Measurements from ENCODE around the gene ZNF236. TPM values are rescaled to one million over a fixed set of nuclear protein-coding genes. Genes with fewer than 3 reads are reported as not detected.

Gene ZNF236
- total RNA-seq, 4 donors from 2014 or later: 15.6 to 28.0 (median 20.6) TPM

GRCh38 chr18:76821356-76821874 is 942 bp upstream of the ZNF236 start:
- WGBS, 2 donors: 1 to 2% methylated on average over 12 of the region's 12 CpGs
- Histone ChIP-seq H3K27me3 (no peaks in the 10 kb centered on the region), H3K4me3 (replicated peaks in 1 of 3) (peak overlapping the region; percentile 59 to 98 (median 96)), H3K9me3 (no peaks in the 10 kb centered on the region), H3K36me3 (no peaks in the 10 kb centered on the region), H3K27ac (peak overlapping the region; percentile 91 to 97 (median 95)), H3K4me1 (peaks cover 11 to 13% of the 10 kb centered on the region in 2 donors)
- no peak for TF ChIP-seq CTCF (IDR thresholded peaks at IDR 0.05)
- TF ChIP-seq POLR2A (IDR thresholded peaks at IDR 0.05): no peak
- no peak for DNase-seq
- intact Hi-C loops (cut with DNase I): no loop called here

- DNase-seq: peak; percentile 56 to 59
- intact Hi-C loops (cut with DNase I): no loop called here
- Histone ChIP-seq H3K9me3 (no peaks in the 10 kb centered on the region), H3K27me3 (no peaks in the 10 kb centered on the region), H3K4me1 (peaks cover 11 to 13% of the 10 kb centered on the region in 2 donors), H3K36me3 (no peaks in the 10 kb centered on the region), H3K27ac (peak overlapping the region; percentile 91 to 97 (median 95)), H3K4me3 (replicated peaks in 1 of 3) (peak overlapping the region; percentile 59 to 98 (median 96))
- no peak for TF ChIP-seq CTCF (IDR thresholded peaks at IDR 0.05)
- peak; percentile 15 to 53 for TF ChIP-seq POLR2A (IDR thresholded peaks at IDR 0.05)
- WGBS, 2 donors: 0 to 1% methylated on average over 8 to 18 of the region's 88 CpGs
These were observed 367 bp upstream of the ZNF236 start for GRCh38 chr18:76821875-76822505.

- Histone ChIP-seq H3K9me3 (no peaks in the 10 kb centered on the region), H3K27ac (peak overlapping the region; percentile 70 to 87 (median 77)), H3K4me3 (replicated peaks in 1 of 3) (peak overlapping the region; percentile 3 to 61 (median 55)), H3K4me1 (peaks cover 11 to 13% of the 10 kb centered on the region in 2 donors), H3K36me3 (no peaks in the 10 kb centered on the region), H3K27me3 (no peaks in the 10 kb centered on the region)
- intact Hi-C loops (cut with DNase I): no loop called here
- 7 to 19% methylated on average over 7 to 13 of the region's 26 CpGs for WGBS, 2 donors
- DNase-seq: no peak
- TF ChIP-seq POLR2A (IDR thresholded peaks at IDR 0.05): no peak
- no peak for TF ChIP-seq CTCF (IDR thresholded peaks at IDR 0.05)
These were observed 793 bp downstream of the ZNF236 start for GRCh38 chr18:76823161-76823538.

GRCh38 chr18:76823587-76824011 is 1.2 kb downstream of the ZNF236 start:
- intact Hi-C loops (cut with DNase I): no loop called here
- DNase-seq: peak in 1 of 2 donors; percentile 22
- 34 to 42% methylated on average over 21 to 27 of the region's 28 CpGs for WGBS, 2 donors

More at GRCh38 chr18:76823587-76824011, 1.2 kb downstream of the ZNF236 start:
- H3K36me3 ChIP-seq: no peaks in the 10 kb centered on the region
- H3K4me1 ChIP-seq: peaks cover 13 to 14% of the 10 kb centered on the region in 2 donors
- no peaks in the 10 kb centered on the region for H3K27me3 ChIP-seq
- H3K27ac ChIP-seq: peak overlapping the region; percentile 8 to 87 (median 70)
- H3K9me3 ChIP-seq: no peaks in the 10 kb centered on the region
- TF ChIP-seq POLR2A (IDR thresholded peaks at IDR 0.05) (no peak), CTCF (IDR thresholded peaks at IDR 0.05) (peak in 2 of 6 experiments; percentile 7 to 14)
- peak overlapping the region in 1 of 3 donors; percentile 61 for H3K4me3 ChIP-seq (replicated peaks in 1 of 3)
